ENCODE measurements around the gene IGDCC3.

The IGDCC3 gene

GRCh38 chr15:65386376-65386775 is 8.6 kb upstream of the IGDCC3 start:
- DNase-seq = no peak

DNA sequence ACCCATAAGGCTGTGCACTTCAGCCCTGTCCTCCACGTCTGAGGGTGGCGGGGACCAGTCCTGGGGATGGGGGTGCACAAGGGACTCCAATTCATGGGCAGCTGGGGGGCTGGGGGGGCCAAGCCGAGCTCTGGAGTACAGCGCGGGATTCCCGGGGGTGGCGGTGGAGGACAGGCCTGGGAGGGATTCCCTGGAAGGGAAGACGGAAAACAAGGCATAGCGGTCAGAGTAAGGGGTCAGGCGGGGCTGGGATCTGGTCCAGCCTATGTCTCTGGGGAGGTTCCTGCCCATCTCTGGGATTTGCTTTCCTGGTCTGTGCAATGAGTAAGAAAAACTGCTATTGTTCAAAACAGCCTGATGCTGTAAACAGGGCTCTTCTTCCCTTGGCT is 8.1 kb upstream of the IGDCC3 start:
- no peak for DNase-seq

GRCh38 chr15:65384895-65385869 is 7.4 kb upstream of the IGDCC3 start:
- DNase-seq = peak; percentile 87

DNA sequence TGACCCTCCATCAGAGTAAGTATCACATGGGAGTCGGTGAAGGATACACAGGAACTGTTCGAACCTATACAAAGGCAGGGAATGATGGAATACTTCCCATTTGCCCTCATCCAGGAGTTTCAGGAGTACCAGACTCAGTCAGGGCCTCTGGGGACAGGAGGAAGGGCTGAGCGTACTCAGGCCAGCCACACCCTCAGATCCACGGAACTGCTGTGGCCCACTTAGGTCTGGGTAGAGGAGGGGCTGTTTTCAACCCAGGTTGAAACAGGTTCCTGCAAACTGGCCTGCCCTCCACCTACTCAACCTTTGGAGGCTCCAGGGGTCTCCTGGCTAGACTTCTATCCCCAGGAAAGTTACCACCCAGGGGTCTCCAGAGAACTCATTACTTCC is 6.7 kb upstream of the IGDCC3 start:
- no peak for DNase-seq

DNA sequence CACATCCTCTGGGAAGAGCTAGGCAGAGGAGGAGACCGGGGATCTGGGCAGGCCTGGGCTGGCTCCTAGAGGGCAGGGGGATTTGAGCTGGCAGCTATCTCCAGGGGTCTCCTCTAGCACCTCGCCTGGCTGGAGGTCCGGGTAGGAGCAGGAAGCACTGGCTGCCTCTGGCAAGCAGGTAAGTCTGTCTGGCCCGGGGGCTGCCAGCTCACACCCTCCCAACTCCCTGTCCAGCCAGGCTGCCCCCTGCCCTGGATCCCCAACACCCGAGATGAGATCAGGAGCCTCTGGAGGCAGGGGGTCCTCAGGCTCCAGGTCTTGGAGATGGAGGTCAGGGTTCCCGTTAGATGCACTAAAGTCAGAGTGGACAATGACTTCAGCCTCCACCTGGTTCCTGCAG is 6.2 kb upstream of the IGDCC3 start:
- DNase-seq = no peak

DNA sequence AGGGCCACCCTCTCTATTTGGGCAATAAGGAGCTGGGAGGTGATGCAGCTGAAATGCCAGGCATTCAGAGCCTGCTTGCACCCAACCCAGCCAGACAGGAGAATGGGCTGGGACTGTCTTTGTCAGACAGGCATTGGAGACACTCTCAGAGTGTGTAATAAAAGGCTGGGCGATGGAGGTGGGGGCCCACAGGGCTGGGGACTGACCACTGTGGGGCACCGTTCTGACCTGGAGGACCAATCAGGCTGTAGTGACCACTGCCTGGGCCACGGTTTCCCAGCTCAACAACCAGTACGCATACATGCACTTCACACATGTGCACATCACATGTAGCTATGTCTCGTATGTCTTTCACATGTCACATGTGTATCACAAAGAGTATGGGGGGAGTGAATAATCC is 5.7 kb upstream of the IGDCC3 start:
- DNase-seq = no peak

DNA sequence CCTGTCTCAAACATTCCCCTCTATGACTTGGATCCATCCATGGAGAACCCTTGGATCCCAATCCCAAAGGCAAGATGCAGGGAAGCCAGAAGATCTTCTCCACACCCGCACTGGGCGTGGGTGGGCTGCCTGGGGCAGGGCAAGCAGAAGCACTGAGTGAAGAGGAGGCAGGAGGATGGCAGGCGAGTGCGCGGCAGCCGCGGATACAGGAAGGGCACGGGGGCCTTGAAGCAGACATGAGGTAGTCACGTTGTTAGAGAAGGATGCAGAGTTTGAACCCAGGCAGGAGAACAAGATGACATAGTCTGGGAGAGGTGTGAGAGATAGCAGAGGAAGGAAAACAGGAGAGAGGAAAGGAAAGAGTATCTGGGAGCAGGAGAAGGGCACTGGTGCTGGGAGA is 5.1 kb upstream of the IGDCC3 start:
- no peak for DNase-seq

DNA sequence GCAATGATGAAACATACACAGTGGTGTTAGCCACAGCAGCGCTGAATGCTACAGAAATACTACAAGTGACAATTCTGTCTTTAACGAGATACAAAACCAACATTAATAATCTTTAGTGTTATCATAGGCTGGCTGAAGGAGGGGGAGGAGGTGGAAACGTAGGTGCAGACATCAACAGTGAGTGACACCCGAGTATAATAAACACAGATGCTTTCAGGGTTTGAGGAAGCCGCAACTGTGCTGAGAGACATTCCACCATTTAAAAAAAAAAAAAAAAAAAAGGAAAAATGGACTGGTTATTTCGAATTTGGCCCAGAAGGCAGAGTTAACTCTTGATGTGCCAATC is 4.3 kb upstream of the IGDCC3 start:
- DNase-seq = no peak

- DNase-seq = no peak
Observed at GRCh38 chr15:65381445-65382145, 3.8 kb upstream of the IGDCC3 start.

DNA sequence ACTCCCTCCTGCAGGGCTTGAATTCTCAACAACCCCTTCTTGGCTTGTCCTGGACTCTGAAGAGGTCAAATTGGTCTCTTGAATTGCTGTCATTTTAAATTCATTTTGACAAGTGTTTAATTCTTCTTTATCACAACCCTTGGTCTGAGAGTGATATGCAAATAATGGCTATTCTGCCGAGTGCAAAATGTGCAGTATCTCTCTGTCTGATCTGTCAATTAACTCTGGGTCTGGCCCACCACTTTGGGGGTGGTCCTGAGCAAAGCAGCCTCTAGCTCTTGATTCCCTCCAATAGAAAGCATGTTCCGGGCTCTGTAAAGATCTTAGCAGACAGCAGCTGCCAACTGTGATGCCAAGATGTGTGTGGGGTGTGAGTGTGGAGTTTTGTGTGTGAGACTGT is 2.2 kb upstream of the IGDCC3 start:
- no peak for DNase-seq

GRCh38 chr15:65377105-65377975 is 462 bp downstream of the IGDCC3 start:
- no peak for DNase-seq

DNA sequence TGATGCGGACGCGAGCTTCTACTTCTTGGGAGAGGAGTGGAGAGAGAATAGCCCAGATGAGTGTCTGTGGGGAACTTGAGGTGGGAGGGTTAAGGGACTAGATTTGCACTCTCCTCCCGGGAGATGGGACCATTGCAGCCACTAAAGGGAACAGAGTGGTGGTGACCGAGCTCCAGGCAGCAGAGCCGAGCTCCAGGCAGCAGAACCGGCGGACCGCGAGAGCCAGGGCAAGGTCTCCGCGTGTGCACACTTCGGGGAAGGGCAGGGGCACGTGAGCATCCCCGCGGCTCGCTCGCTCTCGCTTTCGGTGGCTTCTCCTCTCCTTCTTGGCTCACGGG is 1.1 kb downstream of the IGDCC3 start:
- no peak for DNase-seq

DNA sequence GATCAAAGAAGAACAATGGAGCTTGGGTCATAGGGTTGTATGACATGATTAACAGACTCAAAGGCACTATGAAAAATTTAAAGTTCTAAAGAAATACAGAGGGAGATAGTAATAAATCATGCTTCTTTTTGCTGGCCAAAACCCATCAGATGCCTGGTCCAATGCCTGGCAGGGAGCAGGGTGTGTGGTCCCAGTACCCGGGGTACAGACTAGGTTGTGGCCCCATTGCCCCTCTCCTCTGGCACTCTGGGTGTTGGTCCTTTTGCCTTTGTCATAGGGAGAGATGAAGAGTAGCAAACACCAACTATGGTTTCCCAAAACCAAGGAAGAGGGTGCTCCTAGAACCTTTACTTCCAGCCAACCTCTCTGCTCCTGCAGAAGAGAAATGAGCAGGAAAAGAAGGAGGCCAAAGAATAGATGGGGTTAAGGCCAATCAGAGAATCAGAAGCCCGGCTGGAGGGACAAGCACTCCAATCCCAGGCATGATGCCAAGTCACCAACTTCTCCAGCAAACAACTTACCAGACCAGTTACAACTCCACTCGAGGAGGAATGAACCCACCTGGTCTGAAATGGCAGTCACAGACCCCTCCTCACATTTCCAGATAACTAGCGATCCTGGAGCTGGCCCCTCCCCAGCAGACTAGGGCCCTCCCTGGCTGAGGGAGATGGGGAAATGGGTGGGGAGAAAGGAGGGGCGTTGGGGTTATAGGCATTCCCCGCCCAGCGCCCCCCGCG is 1.8 kb downstream of the IGDCC3 start:
- DNase-seq = no peak

- DNase-seq = no peak
Observed at GRCh38 chr15:65374821-65375401, 2.9 kb downstream of the IGDCC3 start.

DNA sequence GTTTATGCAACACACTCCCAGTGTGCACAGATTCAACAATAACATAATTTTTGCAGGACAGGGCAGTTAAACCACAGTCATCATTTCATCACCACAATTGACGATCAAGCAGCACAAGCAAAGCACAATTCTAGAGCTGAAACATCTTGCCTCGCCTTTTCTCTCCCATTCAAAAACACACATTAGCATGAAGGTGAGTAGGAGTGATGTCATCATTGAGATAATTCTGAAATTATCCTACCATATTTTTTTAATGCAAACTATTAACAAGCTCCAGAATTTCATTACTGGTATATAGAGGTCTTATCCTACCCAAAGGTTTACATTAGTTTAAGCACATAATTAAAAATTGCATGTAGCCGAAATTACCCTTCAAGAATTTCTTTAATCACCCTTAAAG is 3.5 kb downstream of the IGDCC3 start:
- DNase-seq = no peak

- DNase-seq = no peak
Observed at GRCh38 chr15:65373163-65373651, 4.6 kb downstream of the IGDCC3 start.

DNA sequence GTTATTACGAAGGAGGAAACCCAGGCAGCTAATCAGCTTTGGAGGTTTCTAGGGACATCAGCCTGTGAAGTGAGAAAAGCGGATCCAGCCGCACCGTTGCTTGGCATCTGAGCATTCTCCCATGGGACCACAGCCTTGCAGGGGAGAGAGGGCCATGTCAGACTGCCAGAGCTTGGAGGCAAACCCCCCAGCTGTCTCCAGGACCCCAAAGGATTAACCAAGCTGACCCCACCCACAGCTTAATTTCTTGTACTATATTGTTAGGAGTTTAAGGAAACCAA is 5.1 kb downstream of the IGDCC3 start:
- DNase-seq = no peak

GRCh38 chr15:65371976-65372786 is 5.6 kb downstream of the IGDCC3 start:
- no peak for DNase-seq

DNA sequence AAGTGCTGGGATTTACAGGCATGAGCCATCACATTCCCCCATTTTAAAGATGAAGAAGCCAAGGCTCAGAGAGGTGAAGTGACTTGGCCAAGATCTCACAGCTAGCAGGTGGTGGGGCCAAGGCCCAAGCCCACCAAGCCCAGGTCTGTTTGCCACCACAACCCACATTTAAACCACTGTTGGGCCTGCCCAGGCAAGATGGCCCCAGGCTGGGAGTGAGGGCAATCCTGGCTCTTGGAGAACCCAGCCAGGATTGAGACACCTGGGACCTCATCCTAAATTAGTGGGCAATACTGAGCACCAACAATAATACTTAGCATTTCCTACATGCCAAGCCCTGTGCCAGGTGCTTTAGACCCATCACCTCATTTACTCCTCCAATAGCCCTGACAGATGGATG is 6.9 kb downstream of the IGDCC3 start:
- DNase-seq = no peak

DNA sequence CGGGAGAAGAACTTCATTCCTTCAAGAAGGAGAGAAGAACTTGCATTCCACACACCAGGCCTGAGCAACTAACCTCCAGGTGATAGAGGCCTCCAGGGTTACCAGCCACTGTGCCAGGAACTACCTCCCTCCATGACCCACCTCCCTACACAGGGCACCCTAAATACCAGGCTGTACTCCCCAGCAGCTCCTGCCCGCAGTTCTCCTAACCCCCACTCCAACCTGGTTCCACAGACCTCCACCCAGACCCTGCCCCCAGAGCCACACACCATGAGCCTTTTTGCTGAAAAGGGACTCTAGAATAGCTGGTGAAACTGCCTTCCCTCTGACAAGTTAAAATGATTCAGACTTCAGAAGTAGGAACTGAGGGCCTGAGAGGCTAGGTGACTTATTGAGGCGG is 8.2 kb downstream of the IGDCC3 start:
- DNase-seq = no peak

DNA sequence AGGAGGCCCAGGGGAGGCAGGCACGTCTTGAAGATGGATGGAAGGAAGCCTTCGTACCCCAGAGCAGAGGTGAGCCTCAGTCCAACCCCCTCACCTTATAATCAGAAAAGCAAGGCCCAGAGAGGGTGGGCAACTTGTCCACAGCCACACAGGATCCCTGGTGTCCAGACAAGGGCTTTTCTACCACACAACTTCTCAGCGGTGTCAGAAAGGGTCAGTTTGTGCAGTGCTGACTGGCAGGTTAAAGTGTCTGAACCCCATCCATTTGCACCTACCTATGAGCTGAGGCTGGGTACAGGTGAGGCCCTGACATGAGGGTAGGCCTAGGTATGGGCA is 8.6 kb downstream of the IGDCC3 start:
- no peak for DNase-seq
